NCI-H128 (cell line): ENCODE data around the gene ECEL1.
"Not testable (repeated sequence)": the region's sequence is repeated elsewhere in the genome, so short reads cannot be mapped to it uniquely, and the experiment has no call there.

Experiments
- DNase-seq: peaks from one replicate; lab custom pipeline; 2025; ENCODE audit not compliant: unreplicated experiment; lab: John Stamatoyannopoulos, UW

ECEL1 gene, protein sequence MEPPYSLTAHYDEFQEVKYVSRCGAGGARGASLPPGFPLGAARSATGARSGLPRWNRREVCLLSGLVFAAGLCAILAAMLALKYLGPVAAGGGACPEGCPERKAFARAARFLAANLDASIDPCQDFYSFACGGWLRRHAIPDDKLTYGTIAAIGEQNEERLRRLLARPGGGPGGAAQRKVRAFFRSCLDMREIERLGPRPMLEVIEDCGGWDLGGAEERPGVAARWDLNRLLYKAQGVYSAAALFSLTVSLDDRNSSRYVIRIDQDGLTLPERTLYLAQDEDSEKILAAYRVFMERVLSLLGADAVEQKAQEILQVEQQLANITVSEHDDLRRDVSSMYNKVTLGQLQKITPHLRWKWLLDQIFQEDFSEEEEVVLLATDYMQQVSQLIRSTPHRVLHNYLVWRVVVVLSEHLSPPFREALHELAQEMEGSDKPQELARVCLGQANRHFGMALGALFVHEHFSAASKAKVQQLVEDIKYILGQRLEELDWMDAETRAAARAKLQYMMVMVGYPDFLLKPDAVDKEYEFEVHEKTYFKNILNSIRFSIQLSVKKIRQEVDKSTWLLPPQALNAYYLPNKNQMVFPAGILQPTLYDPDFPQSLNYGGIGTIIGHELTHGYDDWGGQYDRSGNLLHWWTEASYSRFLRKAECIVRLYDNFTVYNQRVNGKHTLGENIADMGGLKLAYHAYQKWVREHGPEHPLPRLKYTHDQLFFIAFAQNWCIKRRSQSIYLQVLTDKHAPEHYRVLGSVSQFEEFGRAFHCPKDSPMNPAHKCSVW

DNA sequence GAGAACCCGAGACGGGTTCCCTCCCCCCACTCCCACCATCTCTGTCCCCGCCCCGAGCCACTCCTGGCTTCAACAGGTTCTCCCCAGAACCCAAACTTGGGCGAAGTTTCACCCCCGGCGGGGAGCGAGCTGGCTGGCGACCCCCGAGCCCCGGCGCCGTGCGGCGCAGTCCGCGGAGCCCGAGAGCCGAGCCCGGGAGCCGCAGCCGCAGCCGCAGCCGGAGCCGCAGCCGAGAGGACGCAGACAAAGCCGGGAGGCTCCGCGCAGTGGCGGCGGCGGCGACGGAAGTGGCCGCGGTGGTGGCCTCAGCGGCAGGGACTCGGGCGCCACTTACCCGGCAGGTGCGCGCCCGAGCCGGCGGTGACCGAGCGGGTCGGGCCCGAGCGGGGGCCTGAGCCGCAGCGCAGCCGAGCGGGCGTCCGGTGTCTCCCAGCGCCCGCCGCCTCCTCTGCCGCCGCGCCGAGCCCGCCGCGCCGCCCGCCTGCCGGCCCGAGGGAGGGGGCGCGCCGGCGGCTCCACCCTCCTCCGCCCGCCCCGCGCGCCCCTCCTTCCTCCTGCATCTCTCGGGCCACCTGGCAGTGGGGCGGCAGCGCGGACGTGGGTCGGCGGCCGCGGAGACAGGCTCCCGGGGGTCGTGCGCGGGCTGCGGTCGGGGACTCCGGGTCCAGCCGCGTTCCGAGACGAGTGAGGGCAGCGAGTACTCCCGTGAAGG lies at the start of gene ECEL1:
Gene ECEL1 (minus strand): TSS at position 450 of the 712 bp plus-strand sequence. CDS start 1,181 bp downstream, outside the sequence.
- no peak for DNase-seq

DNA sequence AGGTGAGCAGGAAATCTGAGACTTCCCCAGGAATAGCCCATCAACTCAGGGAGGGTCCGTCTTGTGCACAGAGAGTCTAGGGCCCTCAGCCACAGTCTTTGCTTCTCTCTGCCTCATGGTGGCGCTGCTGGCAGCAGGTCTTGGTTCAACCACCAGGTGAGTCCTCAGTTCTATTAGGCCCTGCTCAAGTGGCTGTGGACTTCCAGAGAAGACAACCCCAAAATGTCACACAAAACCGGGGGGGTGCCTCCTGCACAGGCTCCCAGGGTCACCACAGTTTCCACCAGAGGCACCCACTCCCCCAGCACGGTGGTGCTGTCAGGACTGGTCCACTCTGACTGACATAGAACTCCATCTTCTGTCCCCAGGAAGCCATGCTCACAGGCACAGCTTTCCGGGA lies 49.4 kb upstream of the ECEL1 start:
- no peak for DNase-seq

DNA sequence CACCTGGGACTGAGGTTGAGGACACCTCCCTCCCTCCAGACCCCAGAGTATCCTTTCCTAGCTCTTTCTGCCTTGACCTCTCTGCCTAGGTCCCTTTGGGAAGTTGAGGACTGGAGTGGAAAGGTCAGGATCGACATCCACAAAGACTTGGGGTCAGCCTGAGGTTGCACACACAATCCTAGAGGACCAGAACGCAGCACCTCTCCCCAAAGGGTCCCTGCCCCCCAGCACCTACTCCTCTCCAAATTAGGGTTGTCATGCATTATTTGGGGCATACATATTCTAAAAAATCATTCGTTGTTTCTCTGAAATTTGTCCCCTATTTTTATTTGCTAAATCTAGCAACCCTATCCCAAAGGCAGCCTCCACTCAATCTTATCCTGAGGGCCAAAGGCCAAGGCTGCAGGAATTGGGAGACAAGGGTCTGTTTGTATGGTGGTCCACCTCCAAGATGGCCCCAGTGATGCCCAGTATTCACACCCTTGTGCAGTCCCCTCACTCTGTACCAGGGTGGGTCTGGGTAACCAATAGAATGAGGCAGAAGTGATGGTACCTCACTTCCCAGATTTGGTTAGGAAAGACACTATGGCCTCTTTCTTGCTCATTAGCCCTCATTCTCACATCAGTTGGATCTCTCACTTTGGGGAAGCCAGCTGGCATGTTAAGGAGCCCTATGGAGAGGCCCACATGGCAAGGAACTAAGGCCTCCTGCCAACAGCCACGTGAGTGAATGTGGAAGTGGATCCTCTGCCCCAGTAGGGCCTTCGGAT lies 48.3 kb upstream of the ECEL1 start:
- DNase-seq = no peak

DNA sequence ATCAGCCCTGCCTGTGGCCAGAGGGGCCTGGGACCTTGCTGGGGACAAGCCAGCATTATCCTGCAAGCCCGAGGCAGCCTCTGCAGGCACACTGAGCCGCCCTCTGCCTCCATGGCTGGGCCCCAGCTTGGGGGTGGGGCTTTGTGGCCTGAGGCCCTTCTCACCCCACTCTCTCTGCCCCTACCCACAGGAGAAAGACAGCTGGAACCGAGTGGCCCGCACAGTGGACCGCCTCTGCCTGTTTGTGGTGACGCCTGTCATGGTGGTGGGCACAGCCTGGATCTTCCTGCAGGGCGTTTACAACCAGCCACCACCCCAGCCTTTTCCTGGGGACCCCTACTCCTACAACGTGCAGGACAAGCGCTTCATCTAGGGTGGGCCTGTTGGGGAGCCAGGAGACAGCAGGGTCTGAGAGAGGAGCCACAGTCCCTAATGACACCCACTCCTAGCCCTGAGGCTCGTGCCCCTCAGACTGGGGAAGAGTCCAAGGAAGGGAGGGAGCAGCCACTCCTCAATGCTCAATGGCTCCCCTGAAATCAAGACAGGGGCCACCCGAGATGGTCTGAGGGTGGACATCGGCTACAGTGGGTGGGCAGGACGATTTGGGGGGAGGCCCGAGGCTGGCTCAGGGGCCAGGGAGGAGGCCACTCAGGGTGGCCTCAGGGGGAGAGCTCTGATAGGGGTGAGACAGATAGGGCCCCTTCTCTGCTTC lies 47.5 kb upstream of the ECEL1 start:
- DNase-seq = no peak

DNA sequence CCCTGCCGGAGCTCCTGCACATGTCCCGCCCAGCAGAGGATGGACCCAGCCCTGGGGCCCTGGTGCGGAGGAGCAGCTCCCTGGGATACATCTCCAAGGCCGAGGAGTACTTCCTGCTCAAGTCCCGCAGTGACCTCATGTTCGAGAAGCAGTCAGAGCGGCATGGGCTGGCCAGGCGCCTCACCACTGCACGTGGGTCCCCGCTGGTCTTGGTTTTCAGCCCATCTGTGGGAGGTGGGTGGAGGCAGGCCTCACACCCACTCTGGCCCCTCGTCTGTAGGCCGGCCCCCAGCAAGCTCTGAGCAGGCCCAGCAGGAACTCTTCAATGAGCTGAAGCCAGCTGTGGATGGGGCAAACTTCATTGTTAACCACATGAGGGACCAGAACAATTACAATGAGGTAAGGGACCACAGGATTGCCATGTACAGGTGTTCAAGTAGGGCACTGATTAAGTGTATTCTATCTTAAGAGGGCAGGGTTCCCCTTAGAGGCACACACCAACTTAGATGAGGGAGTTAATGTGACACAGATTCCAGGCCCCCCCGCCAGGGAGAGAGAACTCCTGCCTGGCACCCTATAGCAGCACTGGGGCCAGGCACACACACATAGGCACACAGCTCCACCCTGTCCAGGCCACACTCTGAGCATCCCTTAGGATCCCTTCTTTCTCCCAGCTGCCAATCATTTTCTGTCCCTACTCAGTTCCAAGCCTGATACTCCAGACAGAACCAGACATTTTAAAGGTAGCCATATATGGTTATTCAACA lies 46.5 kb upstream of the ECEL1 start:
- no peak for DNase-seq

DNA sequence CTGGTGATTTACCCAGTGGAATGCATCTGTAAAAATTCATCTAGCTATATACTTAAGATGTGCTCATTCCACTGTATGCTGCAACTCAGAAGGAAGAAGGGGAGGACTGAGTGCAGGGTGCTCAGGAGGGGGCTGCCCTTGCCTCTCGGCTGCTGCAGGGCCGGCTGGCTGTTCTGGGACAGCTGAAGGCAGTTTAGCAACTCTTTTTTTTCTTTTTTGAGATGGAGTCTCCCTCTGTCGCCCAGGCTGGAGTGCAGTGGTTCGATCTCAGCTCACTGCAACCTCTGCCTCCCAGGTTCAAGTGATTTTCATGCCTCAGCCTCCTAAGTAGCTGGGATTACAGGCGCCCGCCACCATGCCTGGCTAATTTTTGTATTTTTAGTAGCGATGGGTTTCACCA lies 45.2 kb upstream of the ECEL1 start:
- DNase-seq = not testable (repeated sequence)

DNA sequence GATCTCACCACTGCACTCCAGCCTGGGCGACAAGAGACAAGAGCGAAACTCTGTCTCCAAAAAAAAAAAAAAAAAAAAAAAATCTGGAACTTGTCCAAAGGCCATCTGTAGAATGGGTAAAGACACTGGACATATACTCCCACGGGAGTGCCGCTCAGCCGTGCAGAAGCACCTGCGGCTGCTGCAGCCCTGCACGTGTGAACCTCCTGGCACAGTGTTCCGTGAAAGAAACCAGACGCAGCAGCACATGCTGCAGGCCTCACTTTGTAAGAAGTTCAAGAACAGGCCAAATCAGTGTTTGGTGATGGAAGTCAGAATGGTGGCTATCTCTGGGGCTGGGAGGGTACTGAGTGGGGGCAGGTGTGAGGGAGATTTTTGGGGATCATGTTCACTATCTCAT lies 44.8 kb upstream of the ECEL1 start:
- no peak for DNase-seq

DNA sequence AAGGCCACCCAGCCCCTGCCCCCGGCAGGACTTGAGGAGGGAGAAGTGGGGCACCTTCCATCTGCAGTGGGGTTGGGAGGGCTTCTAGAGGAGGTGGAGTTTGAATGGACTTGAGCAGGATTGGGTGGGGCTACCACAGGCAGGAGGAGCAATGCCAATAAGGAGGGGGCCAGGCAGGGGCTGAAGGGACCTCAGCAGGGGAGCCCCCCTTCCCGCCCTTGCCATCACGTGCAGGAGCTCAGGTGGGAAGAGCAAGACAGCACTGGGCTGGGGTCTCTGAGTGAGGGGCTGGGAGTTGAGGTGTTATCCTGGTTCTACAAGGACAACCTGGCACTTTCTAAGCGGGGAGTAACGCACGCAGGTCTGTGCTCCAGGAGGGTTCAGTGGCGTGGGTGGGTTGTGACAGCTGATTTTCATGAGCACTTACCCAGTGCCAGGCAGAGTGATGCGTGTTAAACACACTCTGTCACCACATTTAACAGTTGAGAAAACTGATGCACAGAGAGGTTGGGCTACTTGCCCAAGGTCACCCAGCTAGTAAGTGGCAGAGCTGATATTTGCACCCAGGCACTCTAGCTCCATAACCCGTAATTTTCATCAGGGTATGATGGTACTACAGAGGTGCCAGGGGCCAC lies 43.1 kb upstream of the ECEL1 start:
- DNase-seq = no peak

DNA sequence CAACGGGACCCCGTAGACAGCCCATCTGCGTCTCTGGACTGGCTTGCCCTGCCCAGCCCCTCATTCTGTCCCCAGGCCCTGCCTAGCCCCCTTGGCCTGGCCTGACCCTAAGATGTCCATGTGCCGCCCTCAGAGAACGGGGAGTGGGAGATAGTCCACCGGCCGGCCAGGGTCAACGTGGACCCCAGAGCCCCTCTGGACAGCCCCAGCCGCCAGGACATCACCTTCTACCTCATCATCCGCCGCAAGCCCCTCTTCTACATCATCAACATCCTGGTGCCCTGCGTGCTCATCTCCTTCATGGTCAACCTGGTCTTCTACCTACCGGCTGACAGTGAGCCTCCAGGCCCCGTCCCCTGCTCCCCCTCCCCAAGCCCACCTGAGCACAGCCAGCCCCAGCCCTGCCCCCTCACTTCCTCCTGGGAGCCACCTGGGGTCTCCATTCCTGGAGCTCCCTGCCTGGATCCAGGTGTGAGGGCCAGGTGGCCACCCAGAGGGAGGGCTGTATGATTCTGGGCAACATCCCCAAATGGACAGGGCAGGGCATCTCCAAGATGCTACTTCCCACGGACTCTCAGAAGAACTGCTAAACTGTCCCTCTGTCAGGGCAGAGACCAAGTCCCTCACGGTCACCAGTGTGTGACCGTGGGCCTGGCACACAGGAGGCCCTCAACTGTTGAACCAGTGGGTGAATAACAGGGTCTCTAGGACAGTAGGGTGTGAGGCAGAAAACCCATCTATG lies 42.3 kb upstream of the ECEL1 start:
- no peak for DNase-seq

DNA sequence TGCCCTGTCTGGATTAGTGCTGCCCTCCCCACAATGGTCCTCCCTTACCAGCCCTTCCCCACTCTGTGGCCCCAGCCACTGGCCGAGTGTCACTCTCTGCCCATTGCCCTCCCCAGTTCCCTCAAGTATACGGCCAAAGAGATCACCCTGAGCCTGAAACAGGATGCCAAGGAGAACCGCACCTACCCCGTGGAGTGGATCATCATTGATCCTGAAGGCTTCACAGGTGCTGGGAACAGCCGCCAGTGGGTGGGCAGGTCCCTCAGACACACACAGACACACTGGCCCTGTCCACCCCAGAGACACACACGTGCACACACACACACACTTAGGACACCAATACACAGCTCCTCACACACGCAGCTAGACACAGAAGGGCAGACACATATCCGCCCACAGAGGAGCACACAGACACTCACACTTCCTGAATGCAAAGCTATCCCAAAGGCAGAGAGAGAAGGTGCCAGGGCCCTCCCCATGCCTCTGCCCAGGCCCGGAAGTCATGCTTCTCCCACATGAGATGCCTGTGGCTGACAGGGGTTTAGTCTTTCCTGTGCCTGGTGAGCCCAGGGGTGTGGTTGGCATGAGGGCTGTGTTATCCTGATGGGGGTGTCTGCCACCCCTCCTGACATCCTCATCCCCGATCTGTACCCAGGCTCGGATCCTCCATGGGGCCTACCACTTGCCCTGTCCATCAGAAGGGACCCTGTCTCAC lies 41.3 kb upstream of the ECEL1 start:
- no peak for DNase-seq

DNA sequence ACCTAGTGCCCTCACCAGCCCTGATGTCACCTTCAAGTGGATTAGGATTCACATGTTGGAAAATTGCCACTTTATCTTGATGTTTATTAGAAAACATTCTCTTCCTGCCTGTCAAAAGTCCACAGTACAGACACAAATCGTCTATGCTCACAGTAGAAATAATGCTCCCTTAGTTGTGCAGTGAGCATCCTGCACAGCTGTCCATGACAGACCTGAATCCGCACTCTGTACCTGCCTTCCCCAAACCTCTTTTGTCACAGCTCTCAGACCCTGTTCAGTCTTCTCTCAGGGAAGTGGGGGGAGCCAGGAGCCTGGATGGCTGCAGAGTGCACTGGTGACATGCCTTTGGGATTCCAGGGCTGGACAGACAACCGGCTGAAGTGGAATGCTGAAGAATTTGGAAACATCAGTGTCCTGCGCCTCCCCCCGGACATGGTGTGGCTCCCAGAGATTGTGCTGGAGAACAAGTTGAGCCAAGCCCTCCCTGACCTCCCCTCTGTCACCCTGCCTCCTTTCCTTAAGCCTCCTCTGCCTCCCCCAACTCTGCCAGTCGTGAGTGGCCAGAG lies 40.4 kb upstream of the ECEL1 start:
- DNase-seq = no peak

DNA sequence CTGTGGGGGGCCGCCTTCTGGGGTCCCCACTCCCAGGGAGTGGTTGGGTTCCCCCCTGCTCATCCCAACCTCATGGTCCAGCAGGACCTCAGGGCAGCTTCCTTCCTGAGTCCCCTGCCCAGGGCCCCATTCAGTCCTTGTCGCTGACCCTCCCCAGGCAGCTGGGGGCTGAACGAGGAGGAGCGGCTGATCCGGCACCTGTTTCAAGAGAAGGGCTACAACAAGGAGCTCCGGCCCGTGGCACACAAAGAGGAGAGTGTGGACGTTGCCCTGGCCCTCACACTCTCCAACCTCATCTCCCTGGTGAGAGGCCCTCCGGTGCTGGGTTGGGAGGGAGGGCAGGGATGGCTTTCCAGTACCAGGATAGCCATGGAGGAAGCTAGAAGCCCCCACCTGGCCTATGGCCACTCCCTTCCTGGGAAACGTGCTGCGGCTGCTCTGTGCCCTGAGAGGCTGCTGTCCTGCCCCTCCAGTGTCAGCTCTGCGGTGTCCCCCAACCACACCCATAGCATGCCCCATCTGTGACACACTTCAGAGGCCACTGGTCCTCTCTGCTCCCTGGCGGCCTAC lies 38.8 kb upstream of the ECEL1 start:
- DNase-seq = no peak

DNA sequence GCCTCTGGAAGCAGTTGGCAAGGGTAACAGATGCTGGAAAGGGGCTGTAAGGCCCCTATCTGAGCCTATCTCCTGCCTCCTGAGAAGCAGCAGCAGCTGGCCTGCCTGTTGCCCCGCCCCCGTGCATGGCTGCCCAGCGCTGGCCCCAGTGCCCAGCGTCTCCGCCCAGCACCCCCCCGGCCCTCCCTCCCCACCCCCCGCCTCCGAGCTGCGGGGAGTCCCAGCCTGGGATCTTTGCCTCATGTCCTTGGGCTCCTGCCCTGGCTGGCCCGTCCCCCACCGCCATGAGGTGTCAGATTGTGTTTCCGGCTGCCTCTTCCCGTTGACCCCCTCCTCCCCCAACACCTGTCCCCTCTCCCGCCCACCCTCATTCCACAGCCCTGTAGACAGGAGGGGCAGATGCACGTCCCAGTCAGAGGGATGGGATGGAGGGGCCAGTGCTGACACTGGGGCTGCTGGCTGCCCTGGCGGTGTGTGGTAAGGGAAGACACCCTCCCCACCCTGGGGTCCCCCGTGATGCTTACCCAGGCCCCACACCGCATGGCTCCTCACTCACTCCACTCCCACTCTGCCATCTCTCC lies 38.2 kb upstream of the ECEL1 start, which contains the start of gene CHRND:
Gene CHRND (plus strand): TSS at position 370 of the 581 bp plus-strand sequence. CDS start 56 bp downstream, at position 426.
- no peak for DNase-seq

DNA sequence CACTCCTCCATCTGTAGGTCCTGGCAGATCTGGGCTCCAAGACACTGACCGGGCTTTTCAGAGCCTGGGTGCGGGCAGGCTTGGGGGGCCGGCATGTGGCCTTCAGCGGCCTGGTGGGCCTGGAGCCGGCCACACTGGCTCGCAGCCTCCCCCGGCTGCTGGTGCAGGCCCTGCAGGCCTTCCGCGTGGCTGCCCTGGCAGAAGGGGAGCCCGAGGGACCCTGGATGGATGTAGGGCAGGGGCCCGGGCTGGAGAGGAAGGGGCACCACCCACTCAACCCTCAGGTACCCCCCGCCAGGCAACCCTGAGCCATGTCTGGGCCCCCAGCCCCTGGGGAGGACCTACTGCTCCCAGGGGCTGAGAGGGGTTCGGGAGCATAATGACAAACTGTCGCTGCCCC lies 37.6 kb upstream of the ECEL1 start:
- no peak for DNase-seq

DNA sequence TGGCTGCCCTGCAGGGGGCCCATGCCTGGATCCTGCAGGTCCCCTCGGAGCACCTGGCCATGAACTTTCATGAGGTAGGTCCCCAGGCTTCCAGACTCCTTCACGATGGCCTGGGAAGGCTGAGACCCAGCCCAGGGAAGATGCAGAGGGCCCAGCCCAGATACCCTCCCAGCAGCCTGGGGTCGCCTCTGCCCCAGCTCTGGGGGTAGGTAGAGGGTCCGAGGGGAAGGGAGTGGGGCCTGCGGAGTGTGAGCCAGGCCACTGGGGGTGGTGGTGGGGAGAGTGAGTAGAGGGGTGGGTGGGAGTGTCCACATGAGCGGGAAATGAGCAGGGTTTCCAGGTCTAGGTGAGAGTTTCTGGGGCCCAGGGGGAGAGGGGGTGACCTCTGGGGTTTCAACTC lies 37.1 kb upstream of the ECEL1 start:
- no peak for DNase-seq
